ENCODE measurements around the gene COQ10B.

Gene COQ10B

GRCh38 chr2:197502685-197503084, 49.3 kb downstream of the COQ10B start:
- FAIRE-seq, result no peak

GRCh38 chr2:197504000-197504399, 50.6 kb downstream of the COQ10B start:
- no peak for FAIRE-seq

GRCh38 chr2:197504512-197504911, 51.2 kb downstream of the COQ10B start:
- no peak for FAIRE-seq

GRCh38 chr2:197506658-197507057, 53.3 kb downstream of the COQ10B start:
- no peak for FAIRE-seq

GRCh38 chr2:197513915-197514314, 60.6 kb downstream of the COQ10B start:
- FAIRE-seq, result no peak

- no peak for FAIRE-seq
Observed at GRCh38 chr2:197514754-197515153, 61.4 kb downstream of the COQ10B start.

- no peak for FAIRE-seq
Observed at GRCh38 chr2:197515315-197515738, 62.0 kb downstream of the COQ10B start.

- no peak for FAIRE-seq
Observed at GRCh38 chr2:197515739-197516392, 62.5 kb downstream of the COQ10B start, which contains the start of gene MOB4. Gene MOB4 (plus strand): TSS chr2:197516066. CDS start chr2:197516087, 21 bp downstream.

GRCh38 chr2:197516393-197516761, 63.0 kb downstream of the COQ10B start:
- no peak for FAIRE-seq

GRCh38 chr2:197517150-197517549, 63.8 kb downstream of the COQ10B start:
- FAIRE-seq, result no peak

Data from islet of Langerhans (tissue), 1 donor.